HG02870 (cell line): ENCODE data around the gene LRMDA.
"Not testable (repeated sequence)": the region's sequence is repeated elsewhere in the genome, so short reads cannot be mapped to it uniquely, and the experiment has no call there.

Experiments used
- ATAC-seq: cut with Tn5 transposase; IDR thresholded peaks from one replicate; pipeline ENCODE4 v1.9.1; 2021; ENCODE audit warnings: mild to moderate bottlenecking, moderate library complexity; ENCODE audit not compliant: unreplicated experiment

The LRMDA gene

GRCh38 chr10:75605795-75606194 lies 174.4 kb downstream of the LRMDA start:
- not testable (repeated sequence) for ATAC-seq

GRCh38 chr10:75606203-75606779 lies 174.9 kb downstream of the LRMDA start:
- ATAC-seq, result peak; percentile 54

DNA sequence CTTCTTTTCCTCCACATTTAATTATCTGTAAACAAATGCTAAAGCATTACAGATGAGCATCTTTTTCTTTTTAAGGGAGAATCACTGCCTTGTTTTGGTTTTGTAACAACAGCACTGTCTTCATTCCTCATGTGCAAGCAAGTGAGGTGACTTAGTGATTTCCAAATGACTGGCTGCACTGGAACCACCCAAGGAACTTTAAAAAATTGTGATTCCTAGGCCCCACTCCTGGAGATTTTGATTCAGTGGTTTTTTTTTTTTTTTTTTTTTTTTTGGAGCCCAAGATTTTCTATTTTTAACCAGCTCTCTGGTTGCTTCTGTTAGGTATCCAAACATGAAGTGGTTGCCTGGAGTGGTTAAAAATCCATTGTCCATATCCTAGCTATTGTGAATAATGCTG lies 176.2 kb downstream of the LRMDA start:
- ATAC-seq, result no peak

GRCh38 chr10:75610183-75610582 lies 178.8 kb downstream of the LRMDA start:
- ATAC-seq, result no peak

GRCh38 chr10:75611172-75611992 lies 180.0 kb downstream of the LRMDA start:
- peak; percentile 28 for ATAC-seq

DNA sequence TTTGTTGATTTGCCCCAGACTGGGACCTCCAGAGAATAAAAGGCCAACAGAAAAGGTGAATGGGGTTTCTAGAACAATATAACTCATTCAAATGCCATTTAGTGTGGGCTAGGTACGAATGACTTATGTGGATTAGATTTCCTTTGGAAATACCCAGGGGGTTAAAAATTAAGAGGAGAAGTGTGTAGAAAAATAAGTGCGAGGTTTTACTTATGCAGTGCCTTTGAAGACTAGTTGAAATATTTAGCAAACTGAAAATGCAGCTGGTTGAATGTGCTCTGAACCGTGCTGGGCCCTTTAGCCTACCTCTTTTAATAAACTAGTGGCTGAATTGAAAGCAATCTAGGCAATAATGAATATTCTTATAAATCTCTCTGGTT lies 180.6 kb downstream of the LRMDA start:
- ATAC-seq, result no peak

DNA sequence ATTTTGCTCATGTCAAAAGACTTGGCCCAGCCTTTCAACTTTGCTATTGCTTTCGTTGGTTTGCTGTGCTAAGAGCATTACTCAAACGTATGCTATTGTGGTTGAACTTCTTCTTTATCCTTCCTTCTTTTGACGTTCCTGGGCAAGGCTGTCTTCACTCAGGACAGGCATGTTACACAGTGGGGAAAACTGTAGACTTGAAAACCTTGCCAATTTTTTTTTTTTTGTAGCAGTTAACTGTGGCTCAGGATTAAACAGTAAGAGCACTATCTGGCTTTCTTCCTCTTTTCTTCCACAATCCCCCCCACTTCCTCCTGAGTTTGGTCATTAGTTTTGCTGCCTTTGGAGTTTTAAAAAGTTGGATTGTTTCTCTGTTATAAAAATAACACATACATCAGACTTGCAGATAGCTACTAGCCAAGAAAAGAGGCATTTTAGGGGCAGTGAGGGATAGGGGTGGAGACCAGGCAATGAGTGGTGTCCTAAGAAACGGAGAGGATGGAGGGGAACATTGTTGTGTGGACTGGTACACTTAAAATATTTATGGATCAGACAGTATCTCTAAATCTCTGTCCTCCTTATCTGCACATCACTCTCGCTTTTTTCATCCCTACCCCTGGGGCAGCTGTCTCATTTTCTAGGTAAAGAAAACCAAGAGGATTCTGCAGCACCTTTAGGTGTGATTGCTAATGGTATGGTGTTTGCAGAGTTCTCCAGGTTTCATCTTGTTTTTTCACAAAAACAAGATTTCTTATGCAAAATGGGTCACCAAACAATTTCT lies 181.7 kb downstream of the LRMDA start:
- ATAC-seq, result peak; percentile 55

DNA sequence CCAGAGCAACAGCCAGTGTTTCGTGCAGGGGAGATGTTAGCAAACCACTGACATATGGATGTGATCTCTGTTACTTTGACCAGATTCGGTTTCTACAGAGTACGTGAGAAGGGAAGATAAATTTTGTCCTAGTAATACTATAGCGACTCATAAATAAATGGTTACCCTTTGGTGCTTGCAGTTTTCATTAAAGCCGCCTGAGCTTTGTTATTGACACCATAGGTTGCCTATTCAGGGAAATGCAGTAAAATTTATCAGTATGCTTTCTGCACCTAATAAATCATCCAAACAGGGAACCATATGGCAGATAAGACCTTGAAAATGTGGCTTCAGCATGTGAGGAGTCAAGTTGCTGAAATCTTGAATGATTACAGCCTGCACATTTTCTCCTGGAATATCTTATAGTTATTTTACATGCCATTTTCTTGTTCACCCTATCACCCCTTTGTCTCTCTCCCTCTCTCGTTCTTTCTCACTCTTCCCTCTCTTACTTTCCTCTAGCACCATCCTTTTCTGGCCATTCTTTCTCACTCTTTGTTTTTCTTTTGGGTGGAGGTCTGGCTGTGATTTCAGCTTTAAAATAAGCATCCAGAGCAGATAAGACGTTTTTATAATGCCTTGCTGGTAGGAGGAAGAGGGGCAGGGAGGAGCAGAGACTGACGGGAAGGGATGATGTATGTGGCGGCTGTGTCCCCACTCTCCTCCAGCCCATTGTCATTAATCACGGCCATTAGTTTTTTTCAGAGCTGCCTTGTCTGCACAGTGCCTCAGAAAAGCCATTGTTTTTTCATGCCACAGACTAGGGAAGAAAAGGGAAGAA lies 182.5 kb downstream of the LRMDA start:
- ATAC-seq, result peak; percentile 46

DNA sequence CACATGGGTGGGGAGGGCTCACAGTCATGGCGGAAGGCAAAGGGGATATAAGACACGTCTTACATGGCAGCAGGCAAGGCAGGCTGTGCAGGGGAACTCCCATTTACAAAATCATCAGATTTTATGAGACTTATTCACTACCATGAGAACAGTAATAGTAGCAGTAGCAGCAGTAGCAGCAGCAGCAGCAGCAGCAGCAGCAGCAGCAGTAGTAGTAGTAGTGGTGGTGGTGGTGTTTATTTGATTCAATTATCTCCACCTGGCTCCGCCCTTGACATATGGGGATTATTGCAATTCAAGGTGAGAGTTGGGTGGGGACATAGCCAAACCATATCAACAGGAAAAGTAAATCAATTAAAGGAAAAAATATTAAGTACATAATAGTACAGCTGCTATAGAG lies 184.7 kb downstream of the LRMDA start:
- no peak for ATAC-seq

DNA sequence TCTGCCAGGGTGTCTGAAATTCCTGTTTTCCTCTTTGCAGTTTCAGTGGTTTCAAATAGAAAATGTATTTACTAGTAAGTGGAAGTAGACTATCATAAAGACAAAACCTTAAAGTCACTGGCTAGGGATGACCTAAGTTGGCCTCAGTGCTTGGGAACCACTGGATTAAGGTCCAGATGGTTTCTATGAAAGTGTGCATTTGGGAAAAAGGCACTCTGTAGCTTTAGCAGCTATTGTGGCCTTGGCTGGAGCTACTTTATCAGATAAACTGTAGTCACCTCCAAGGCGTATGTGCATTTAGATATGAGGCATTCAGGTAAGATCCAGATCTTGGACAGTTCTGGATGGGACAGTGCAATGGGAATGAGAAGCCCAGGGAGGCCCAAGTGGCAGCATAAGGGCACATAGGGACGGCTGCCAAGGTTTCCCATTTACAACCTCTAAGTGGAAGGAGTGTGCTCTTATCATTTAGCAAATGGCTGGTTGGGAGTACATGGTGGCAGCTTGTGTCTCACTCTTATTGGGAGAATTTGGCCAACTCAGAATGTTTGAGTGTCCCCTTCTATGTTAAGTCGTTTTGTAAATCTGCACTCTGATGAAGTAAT lies 185.6 kb downstream of the LRMDA start:
- no peak for ATAC-seq

DNA sequence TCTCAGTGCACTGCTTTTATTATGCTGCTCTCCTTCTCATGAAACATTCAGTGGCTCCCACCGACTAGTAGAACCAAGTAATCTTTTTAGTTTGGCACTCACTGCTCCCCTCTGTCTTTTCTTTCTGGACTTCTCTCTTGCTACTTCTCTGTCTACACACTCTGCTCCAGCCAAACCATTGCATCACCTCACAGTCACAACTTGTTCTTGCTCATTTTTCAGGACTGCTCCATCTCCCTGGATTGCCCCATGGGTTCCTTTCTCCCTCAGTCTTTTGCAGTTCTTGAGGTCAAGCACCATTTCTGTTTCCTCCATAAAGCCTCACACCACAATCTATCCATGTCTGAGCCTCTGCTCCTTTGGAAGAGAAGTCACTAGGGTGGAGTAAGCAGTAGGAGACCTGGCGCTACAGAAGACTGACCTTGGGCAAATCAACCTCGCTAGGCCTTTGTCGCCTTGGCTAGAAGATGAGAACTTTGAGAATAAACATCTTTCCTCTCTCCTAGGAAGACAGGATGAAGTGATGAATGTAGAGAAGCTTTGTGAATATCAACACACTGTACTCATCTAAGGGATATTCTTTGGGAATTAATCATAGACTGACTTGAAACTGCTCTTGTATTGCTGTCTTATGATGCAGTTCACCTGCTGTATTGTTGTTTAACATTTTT lies 186.2 kb downstream of the LRMDA start:
- ATAC-seq, result no peak

- ATAC-seq, result no peak
Observed at GRCh38 chr10:75619635-75620034, 188.2 kb downstream of the LRMDA start.

DNA sequence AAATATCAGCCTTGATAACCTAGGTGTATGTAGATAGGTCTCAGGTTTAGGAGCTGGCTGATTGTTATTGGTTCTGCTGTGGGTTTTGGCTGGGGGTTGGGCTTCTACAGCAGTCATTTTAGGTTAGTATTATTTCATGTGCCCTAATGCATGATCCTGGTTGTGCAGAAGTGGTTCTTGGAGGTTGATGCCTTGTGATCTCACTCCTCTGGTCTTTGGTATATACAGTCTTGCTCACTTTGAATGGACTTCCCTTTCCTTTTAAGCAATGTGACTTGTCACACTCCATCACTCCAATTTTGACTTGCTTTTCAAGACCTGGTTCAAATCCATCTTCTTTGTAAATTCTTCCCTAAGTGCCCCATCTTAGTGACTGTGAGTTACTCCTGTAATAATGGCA lies 188.9 kb downstream of the LRMDA start:
- ATAC-seq, result no peak

GRCh38 chr10:75621003-75621402 lies 189.6 kb downstream of the LRMDA start:
- ATAC-seq, result not testable (repeated sequence)

GRCh38 chr10:75622503-75622902 lies 191.1 kb downstream of the LRMDA start:
- ATAC-seq, result no peak

DNA sequence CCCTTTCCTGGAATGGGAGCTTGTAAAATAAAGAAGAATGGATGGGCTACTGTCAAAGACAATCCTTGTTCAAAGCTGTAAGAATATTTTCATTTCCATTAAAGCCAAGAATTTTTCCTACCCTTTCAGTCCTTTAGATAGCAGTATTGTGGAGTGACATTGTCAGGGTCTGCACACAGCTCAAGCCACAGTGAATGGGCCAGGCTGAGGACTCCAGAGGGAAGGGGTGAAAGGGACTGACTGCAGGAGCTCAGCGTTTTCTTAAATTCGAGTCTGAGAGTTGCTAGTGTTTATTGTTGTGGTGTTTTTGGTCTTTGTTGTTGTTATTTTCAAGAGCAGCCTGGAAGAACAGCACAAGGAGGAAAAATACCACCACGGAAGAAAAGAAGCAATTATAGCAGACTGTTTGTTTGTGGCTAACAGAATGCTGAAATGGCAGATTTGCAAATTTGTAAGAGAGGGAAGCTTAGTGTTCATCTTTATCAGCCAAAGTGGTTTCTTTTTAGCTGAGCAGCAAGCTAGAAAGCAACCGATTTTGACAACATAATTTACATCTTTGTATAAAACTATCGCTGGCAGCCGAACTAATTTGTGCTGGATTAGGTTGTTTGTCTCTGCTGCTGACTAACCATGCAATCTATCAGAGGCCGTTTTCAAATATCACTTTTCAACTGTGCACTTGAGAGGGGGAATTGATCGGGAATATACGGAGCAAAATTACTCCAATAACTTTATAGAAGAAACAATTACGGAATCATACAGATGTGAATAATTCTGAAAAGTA lies 192.1 kb downstream of the LRMDA start:
- no peak for ATAC-seq

DNA sequence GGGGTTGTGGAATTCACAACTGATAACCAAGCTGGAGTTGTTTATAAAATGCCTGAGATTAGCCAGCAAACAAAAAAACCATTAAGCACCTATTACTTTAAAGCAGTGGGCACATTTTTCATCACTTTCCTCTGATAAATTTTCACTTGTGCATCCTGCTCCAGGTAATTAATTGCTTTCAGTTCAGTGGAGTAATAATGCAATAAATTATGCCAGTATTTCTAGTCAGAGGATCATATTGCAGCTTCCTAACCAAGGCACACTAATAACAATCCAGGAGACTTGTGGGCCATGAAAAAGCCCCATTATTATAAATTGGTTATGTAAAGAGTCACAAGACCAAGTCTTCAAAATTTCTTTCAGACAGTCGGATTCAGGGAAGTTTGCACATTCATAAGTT lies 193.2 kb downstream of the LRMDA start:
- no peak for ATAC-seq

DNA sequence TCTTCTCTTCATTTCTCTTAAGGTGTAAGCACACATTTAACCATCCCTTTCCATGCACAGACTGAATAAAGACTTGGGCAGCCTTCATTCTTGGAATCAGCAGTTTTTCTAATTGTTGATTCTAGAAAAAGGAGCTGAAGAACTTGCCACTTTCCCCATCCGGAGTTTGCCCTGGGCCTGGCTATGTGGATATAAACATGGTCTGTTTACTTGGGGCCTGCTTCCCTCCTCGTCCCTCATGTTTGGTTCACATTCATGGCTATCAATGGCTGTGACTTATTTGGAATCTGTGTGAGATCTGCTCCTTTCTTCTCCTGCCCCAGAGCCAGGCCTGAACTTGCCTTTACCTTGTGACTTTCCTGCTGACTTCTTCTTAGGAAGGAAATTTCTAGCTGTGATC lies 199.3 kb downstream of the LRMDA start:
- ATAC-seq, result no peak

GRCh38 chr10:75632805-75633462 lies 201.5 kb downstream of the LRMDA start:
- ATAC-seq, result no peak
